Measurements from ENCODE around the gene OBI1. TPM values are rescaled to one million over a fixed set of nuclear protein-coding genes. Genes with fewer than 3 reads are reported as not detected.
"Not testable (repeated sequence)": the region's sequence is repeated elsewhere in the genome, so short reads cannot be mapped to it uniquely, and the experiment has no call there.

The OBI1 gene
- total RNA-seq, 1 donor from 2014 or later = 21.4 TPM

DNA sequence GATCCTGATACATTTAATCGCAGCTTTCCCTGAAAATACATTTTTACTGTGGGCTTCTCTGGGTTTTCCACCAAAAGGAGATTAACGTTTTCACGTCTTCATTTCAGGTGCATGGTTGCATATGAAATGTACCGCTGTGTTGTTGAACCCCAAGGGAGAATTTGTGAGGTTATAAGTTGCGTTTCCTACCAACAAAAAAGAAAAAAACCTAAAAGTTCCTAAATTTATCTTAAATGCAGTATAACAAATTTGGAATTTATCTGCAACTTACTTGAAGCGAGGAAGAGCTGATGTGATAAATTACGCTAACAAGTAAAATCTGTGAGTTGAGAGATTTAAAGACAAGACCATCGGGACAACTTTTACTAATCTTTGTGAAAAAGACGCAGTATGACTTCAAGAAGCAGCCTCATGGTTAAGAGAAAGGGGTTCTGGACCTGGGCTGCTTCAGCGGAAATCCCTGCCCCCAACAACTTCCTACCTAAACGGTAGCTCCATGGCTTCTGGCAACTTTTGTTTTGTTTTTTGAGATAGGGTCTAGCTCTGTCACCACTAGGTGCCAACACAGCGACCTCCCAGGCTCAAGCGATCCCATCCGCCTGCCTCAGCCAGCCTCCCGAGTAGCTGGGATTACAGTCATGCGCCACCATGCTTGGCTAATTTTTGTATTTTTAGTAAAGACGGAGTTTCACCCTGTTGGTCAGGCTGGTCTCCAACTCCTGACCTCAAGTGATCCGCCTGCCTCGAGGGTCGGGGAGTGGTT, 958 bp upstream of the OBI1 start:
- Mint-ChIP-seq H3K9me3 (no peaks in the 10 kb centered on the region), H3K4me3 (peak overlapping the region; percentile 100), H3K27me3 (no peaks in the 10 kb centered on the region), H3K27ac (peak overlapping the region; percentile 99), H3K36me3 (ENCODE audit: low read depth) (peaks cover 14% of the 10 kb centered on the region), H3K4me1 (peaks cover 30% of the 10 kb centered on the region)
- DNase-seq = peak; percentile 68
- intact Hi-C loops (cut with micrococcal nuclease) = loop anchor here (2.0 to 10.0 kb wide), 6 partner anchors 43 to 1505 kb away; partner anchors contain the start of gene POU4F1

DNA sequence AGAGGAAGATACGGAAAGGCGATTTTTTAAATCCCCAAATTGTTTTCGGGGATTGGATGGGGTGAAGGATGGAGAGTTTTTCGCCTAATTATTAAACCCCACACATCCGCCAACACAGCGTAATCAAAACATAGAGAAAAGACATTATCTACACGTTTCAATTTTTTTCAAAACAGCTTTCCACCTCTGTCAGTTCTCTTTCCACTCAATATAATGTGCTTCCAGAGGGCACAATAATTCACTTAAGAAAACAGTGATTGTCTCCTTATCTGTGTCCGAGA, 435 bp upstream of the OBI1 start:
- Mint-ChIP-seq H3K27me3 (no peaks in the 10 kb centered on the region), H3K36me3 (ENCODE audit: low read depth) (peaks cover 14% of the 10 kb centered on the region), H3K9me3 (no peaks in the 10 kb centered on the region), H3K4me1 (peaks cover 30% of the 10 kb centered on the region), H3K4me3 (peak overlapping the region; percentile 100), H3K27ac (peak overlapping the region; percentile 99)
- intact Hi-C loops (cut with micrococcal nuclease) = loop anchor here (2.0 to 10.0 kb wide), 6 partner anchors 42 to 1505 kb away; partner anchors contain the start of gene POU4F1
- DNase-seq = peak; percentile 59

- no peak for DNase-seq
- Mint-ChIP-seq H3K9me3 (no peaks in the 10 kb centered on the region), H3K4me1 (peaks cover 30% of the 10 kb centered on the region), H3K27ac (peak overlapping the region; percentile 99), H3K27me3 (no peaks in the 10 kb centered on the region), H3K36me3 (ENCODE audit: low read depth) (peaks cover 14% of the 10 kb centered on the region), H3K4me3 (peak overlapping the region; percentile 100)
- intact Hi-C loops (cut with micrococcal nuclease) = loop anchor here (2.0 to 10.0 kb wide), 6 partner anchors 41 to 1503 kb away; partner anchors contain the start of gene POU4F1
Measured at GRCh38 chr13:78657699-78658629, 991 bp downstream of the OBI1 start.

DNA sequence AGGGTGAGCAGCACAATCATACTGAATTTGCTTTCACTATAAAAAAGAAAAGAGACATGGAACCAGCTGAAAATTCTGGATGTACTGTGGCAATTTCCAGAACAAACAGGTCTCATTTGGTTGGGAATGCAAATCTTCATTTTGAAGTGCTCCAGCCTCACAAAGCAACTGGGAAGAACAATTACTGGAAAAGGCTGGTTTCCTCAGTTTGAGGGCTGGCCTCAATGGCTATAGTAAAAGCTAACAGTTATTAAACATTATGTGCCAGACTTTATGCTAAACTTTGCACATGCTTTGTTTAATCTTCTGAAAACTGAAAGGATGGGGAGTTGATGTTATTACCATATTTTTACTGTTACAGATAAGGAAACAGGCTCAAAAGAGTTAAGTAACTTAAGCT, 3.0 kb downstream of the OBI1 start:
- Mint-ChIP-seq H3K9me3 (no peaks in the 10 kb centered on the region), H3K4me1 (peaks cover 30% of the 10 kb centered on the region), H3K27me3 (no peaks in the 10 kb centered on the region), H3K36me3 (ENCODE audit: low read depth) (peaks cover 14% of the 10 kb centered on the region), H3K27ac (no peak overlapping the region), H3K4me3 (no peak overlapping the region)
- no peak for DNase-seq
- intact Hi-C loops (cut with micrococcal nuclease) = loop anchor here (5.0 to 10.0 kb wide), 5 partner anchors 39 to 1501 kb away; no protein-coding TSS in a partner anchor

- H3K4me3 Mint-ChIP-seq = no peak overlapping the region
- intact Hi-C loops (cut with micrococcal nuclease) = loop anchor here (5.0 to 10.0 kb wide), 5 partner anchors 38 to 1500 kb away; no protein-coding TSS in a partner anchor
Measured at GRCh38 chr13:78655007-78655406, 3.9 kb downstream of the OBI1 start.

DNA sequence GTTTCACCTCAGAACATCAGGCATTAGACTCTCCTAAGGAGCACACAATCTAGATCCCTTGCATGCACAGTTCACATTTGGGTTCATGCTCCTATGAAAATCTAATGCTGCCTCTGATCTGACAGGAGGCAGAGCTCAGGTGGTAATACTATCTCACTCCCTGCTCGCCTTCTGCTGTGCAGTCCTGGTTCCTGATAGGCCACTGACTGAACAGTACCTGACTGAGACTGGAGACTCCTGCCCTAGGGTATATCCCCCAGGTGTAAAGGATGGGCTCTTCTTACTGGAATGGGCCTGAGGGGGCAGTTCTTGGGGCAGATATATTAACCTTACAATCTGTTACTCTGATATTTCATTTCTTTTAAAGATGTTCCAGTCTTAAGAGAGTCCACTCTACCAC, 6.3 kb downstream of the OBI1 start:
- no peak for DNase-seq
- Mint-ChIP-seq H3K27ac (no peak overlapping the region), H3K9me3 (no peaks in the 10 kb centered on the region), H3K4me3 (no peak overlapping the region), H3K27me3 (no peaks in the 10 kb centered on the region), H3K36me3 (ENCODE audit: low read depth) (peaks cover 10% of the 10 kb centered on the region), H3K4me1 (peaks cover 11% of the 10 kb centered on the region)
- intact Hi-C loops (cut with micrococcal nuclease) = loop anchor here (10.0 kb wide), 2 partner anchors 902 to 1498 kb away; no protein-coding TSS in a partner anchor

More at GRCh38 chr13:78655007-78655406, 3.9 kb downstream of the OBI1 start:
- no peak for DNase-seq
- Mint-ChIP-seq H3K4me1 (peaks cover 27% of the 10 kb centered on the region), H3K27me3 (no peaks in the 10 kb centered on the region), H3K9me3 (no peaks in the 10 kb centered on the region), H3K27ac (no peak overlapping the region), H3K36me3 (ENCODE audit: low read depth) (peaks cover 14% of the 10 kb centered on the region)

DNA sequence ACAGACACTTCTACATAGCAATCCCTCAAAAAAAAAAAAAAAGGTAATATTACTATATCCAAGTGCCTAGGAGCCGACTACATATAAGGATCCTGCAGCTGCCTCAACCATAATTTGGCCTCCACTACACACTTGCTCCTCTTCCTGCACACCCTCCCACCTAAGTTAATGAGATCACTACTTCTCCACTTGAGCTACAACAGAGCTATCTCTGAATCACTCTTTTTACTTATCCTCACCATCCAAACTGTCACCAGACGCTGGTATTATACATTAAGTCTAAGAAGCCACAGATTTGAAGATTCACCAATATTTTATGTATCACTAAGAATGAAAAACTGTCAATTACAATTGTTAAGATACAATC, 8.3 kb downstream of the OBI1 start:
- peaks cover 6% of the 10 kb centered on the region for H3K36me3 Mint-ChIP-seq (ENCODE audit: low read depth)
- intact Hi-C loops (cut with micrococcal nuclease) = loop anchor here (10.0 kb wide), 2 partner anchors 904 to 1496 kb away; no protein-coding TSS in a partner anchor
- H3K4me1 Mint-ChIP-seq = peaks cover 9% of the 10 kb centered on the region
- H3K27ac Mint-ChIP-seq = no peak overlapping the region
- H3K27me3 Mint-ChIP-seq = no peaks in the 10 kb centered on the region
- no peak for DNase-seq
- no peak overlapping the region for H3K4me3 Mint-ChIP-seq
- H3K9me3 Mint-ChIP-seq = no peaks in the 10 kb centered on the region

DNA sequence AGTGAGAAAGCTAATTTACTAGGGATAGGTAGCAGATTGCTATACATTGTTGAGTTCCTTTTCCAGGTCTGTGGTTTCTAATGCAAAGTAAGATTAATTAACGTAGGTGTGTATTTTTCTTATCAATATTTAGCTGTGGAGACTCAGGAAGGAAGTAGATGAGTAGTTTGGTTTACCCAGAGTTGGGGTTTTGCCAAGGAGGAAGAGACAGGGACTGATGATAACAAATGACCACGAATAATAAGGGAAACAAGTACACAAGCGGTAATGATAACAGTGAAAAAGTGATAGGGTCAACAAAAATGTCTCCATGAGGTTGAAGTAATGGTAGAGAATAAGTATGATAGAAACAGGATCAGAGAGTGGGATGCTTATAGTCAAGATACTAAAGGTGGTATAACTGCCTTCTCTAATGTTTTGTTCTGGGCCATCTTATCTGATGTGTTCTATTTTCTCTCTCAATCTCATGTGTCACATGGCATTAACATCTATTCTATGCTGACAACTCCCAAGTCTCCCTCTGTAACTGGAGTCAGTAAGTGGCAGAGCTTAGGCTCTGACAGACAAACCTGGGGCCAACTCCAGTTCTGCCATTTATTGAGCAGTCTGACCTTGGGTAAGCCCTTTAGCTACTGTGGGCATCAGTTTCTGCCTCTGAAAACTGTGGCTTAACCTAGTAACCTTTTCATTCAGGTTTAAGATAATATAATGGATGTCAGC, 8.8 kb downstream of the OBI1 start:
- Mint-ChIP-seq H3K36me3 (ENCODE audit: low read depth) (peaks cover 2% of the 10 kb centered on the region), H3K4me3 (no peak overlapping the region), H3K4me1 (peaks cover 6% of the 10 kb centered on the region), H3K27me3 (no peaks in the 10 kb centered on the region), H3K9me3 (no peaks in the 10 kb centered on the region), H3K27ac (no peak overlapping the region)
- DNase-seq = no peak
- intact Hi-C loops (cut with micrococcal nuclease) = loop anchor here (10.0 kb wide), 2 partner anchors 905 to 1495 kb away; no protein-coding TSS in a partner anchor

DNA sequence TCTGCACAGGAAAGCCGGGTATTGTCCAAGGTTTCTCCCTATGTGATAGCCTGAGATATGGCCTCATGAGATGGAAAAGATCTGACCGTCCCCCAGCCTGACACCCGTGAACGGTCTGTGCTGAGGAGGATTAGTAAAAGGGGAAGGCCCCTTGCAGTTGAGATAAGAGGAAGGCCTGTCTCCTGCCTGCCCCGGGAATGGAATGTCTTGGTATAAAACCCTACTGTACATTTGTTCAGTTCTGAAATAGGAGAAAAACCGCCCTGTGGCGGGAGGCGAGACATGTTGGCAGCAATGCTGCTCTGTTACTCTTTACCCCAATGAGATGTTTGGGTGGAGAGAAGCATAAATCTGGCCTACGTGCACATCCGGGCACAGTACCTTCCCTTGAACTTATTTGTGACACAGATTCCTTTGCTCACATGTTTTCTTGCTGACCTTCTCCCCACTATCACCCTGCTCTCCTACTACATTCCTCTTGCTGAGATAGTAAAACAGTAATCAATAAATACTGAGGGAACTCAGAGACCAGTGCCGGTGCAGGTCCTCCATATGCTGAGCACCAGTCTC, 11.8 kb downstream of the OBI1 start:
- H3K4me3 Mint-ChIP-seq; H3K27me3 Mint-ChIP-seq; H3K36me3 Mint-ChIP-seq (ENCODE audit: low read depth); DNase-seq; H3K9me3 Mint-ChIP-seq; intact Hi-C loops (cut with micrococcal nuclease); H3K27ac Mint-ChIP-seq; H3K4me1 Mint-ChIP-seq: not testable (repeated sequence)

- intact Hi-C loops (cut with micrococcal nuclease) = no loop called here
- Mint-ChIP-seq H3K27me3 (no peaks in the 10 kb centered on the region), H3K9me3 (no peaks in the 10 kb centered on the region), H3K36me3 (ENCODE audit: low read depth) (peaks cover 57% of the 10 kb centered on the region), H3K27ac (no peak overlapping the region), H3K4me1 (peaks cover 13% of the 10 kb centered on the region), H3K4me3 (no peak overlapping the region)
- DNase-seq = no peak
Measured at GRCh38 chr13:78638216-78638615, 20.7 kb downstream of the OBI1 start.

DNA sequence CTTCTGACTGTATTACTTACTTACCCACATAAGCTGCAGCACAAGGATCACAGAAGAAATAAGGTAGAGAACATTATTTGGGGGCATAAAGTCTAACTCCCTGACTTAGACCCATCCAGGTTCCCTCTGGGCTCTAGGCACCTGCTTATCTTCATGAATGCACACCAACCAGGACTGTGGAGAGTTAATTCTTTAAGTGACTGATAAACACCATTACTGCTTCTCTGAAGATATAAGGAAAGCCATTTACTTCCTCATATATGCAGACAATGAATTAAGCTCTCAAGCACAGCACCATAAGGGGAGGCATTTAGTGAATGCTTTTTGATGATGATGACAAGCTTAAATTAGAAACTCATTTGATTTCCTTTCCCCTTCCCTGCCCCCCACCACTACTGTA, 22.5 kb downstream of the OBI1 start:
- Mint-ChIP-seq H3K27ac (no peak overlapping the region), H3K36me3 (ENCODE audit: low read depth) (peaks cover 65% of the 10 kb centered on the region), H3K27me3 (no peaks in the 10 kb centered on the region), H3K9me3 (no peaks in the 10 kb centered on the region), H3K4me3 (no peak overlapping the region), H3K4me1 (peaks cover 13% of the 10 kb centered on the region)
- intact Hi-C loops (cut with micrococcal nuclease) = no loop called here
- no peak for DNase-seq

GRCh38 chr13:78632996-78633395, 26.0 kb downstream of the OBI1 start:
- peaks cover 64% of the 10 kb centered on the region for H3K36me3 Mint-ChIP-seq (ENCODE audit: low read depth)
- intact Hi-C loops (cut with micrococcal nuclease) = no loop called here
- H3K27ac Mint-ChIP-seq = no peak overlapping the region
- H3K9me3 Mint-ChIP-seq = no peaks in the 10 kb centered on the region
- H3K4me3 Mint-ChIP-seq = no peak overlapping the region
- DNase-seq = no peak
- no peaks in the 10 kb centered on the region for H3K27me3 Mint-ChIP-seq
- H3K4me1 Mint-ChIP-seq = peaks cover 7% of the 10 kb centered on the region

- Mint-ChIP-seq H3K4me1 (peaks cover 6% of the 10 kb centered on the region), H3K27ac (no peak overlapping the region), H3K27me3 (no peaks in the 10 kb centered on the region), H3K36me3 (ENCODE audit: low read depth) (peaks cover 63% of the 10 kb centered on the region), H3K9me3 (no peaks in the 10 kb centered on the region), H3K4me3 (no peak overlapping the region)
- no peak for DNase-seq
- intact Hi-C loops (cut with micrococcal nuclease) = no loop called here
Measured at GRCh38 chr13:78631077-78631476, 27.9 kb downstream of the OBI1 start.

Measured in activated CD4-positive, alpha-beta T cell treated with anti-CD3 and anti-CD28 coated beads, Interleukin-2, amount 10 ng/mL, durations not matched to agents 24 days and 14 days (primary cell).